Measurements from ENCODE around the gene INPP5K. TPM values are rescaled to one million over a fixed set of nuclear protein-coding genes. Genes with fewer than 3 reads are reported as not detected.

INPP5K gene
- total RNA-seq, 4 donors from 2014 or later: 62.0 to 89.3 (median 76.1) TPM

- no peak for DNase-seq (ENCODE audit: extremely low spot score)
- H3K36me3 ChIP-seq: peaks cover 15 to 56% (median 39%) of the 10 kb centered on the region in 4 donors
- intact Hi-C loops (cut with DNase I): no loop called here
- H3K27me3 ChIP-seq: no peaks in the 10 kb centered on the region
- no peaks in the 10 kb centered on the region for H3K9me3 ChIP-seq
- peak overlapping the region in 2 of 4 donors; percentile 25 to 28 for H3K4me3 ChIP-seq
- TF ChIP-seq EP300 (IDR thresholded peaks at IDR 0.05) (no peak), POLR2A (IDR thresholded peaks at IDR 0.05; ENCODE audit: low read depth) (no peak), CTCF (IDR thresholded peaks at IDR 0.05) (no peak), POLR2AphosphoS5 (IDR thresholded peaks at IDR 0.05) (no peak)
- peaks cover 66 to 78% (median 72%) of the 10 kb centered on the region in 4 donors for H3K4me1 ChIP-seq
- H3K27ac ChIP-seq (replicated peaks in 1 of 4): peak overlapping the region; percentile 96 to 99 (median 97)
- WGBS: 84% methylated on average over 11 of the region's 11 CpGs
These were observed 21.6 kb downstream of the INPP5K start for GRCh38 chr17:1494736-1495253.

GRCh38 chr17:1494203-1494602 is 22.2 kb downstream of the INPP5K start:
- Histone ChIP-seq H3K27ac (replicated peaks in 1 of 4) (peak overlapping the region; percentile 96 to 99 (median 97)), H3K27me3 (no peaks in the 10 kb centered on the region), H3K36me3 (peaks cover 15 to 52% (median 37%) of the 10 kb centered on the region in 4 donors), H3K9me3 (no peaks in the 10 kb centered on the region), H3K4me3 (no peak overlapping the region), H3K4me1 (peaks cover 71 to 84% (median 78%) of the 10 kb centered on the region in 4 donors)
- DNase-seq (ENCODE audit: extremely low spot score): no peak
- 91% methylated on average over 6 of the region's 7 CpGs for WGBS
- intact Hi-C loops (cut with DNase I): no loop called here
- TF ChIP-seq POLR2A (IDR thresholded peaks at IDR 0.05; ENCODE audit: low read depth) (no peak), EP300 (IDR thresholded peaks at IDR 0.05) (no peak), POLR2AphosphoS5 (IDR thresholded peaks at IDR 0.05) (no peak), CTCF (IDR thresholded peaks at IDR 0.05) (no peak)

- Histone ChIP-seq H3K27me3 (no peaks in the 10 kb centered on the region), H3K36me3 (peaks cover 15 to 44% (median 33%) of the 10 kb centered on the region in 4 donors), H3K9me3 (no peaks in the 10 kb centered on the region), H3K4me3 (peak overlapping the region; percentile 70 to 89 (median 79)), H3K4me1 (peaks cover 76 to 85% (median 82%) of the 10 kb centered on the region in 4 donors), H3K27ac (replicated peaks in 1 of 4) (peak overlapping the region; percentile 96 to 99 (median 97))
- 80% methylated on average over 23 of the region's 23 CpGs for WGBS
- TF ChIP-seq EP300 (IDR thresholded peaks at IDR 0.05): no peak
- no peak for TF ChIP-seq CTCF (IDR thresholded peaks at IDR 0.05)
- TF ChIP-seq POLR2A (IDR thresholded peaks at IDR 0.05; ENCODE audit: low read depth): no peak
- peak in 1 of 2 donors; percentile 29 for TF ChIP-seq POLR2AphosphoS5 (IDR thresholded peaks at IDR 0.05)
- intact Hi-C loops (cut with DNase I): no loop called here
- no peak for DNase-seq (ENCODE audit: extremely low spot score)
These were observed 23.0 kb downstream of the INPP5K start for GRCh38 chr17:1493291-1493980.

GRCh38 chr17:1492249-1493206 is 23.9 kb downstream of the INPP5K start, which contains the start of gene MYO1C:
Gene MYO1C (minus strand): TSS chr17:1492686. CDS start chr17:1492487, 199 bp downstream.
- Histone ChIP-seq H3K27me3 (no peaks in the 10 kb centered on the region), H3K9me3 (no peaks in the 10 kb centered on the region), H3K4me1 (peaks cover 77 to 90% (median 87%) of the 10 kb centered on the region in 4 donors), H3K4me3 (peak within 1 kb of the TSS; percentile 70 to 89 (median 79)), H3K27ac (replicated peaks in 1 of 4) (peak within 1 kb of the TSS; percentile 96 to 99 (median 97)), H3K36me3 (peaks cover 14 to 35% (median 26%) of the 10 kb centered on the region in 4 donors)
- WGBS: 70% methylated on average over 21 of the region's 35 CpGs
- no peak for DNase-seq (ENCODE audit: extremely low spot score)
- no peak for TF ChIP-seq CTCF (IDR thresholded peaks at IDR 0.05)
- peak; percentile 6 to 64 for TF ChIP-seq POLR2AphosphoS5 (IDR thresholded peaks at IDR 0.05)
- no peak for TF ChIP-seq EP300 (IDR thresholded peaks at IDR 0.05)
- intact Hi-C loops (cut with DNase I): no loop called here
